Stimulated activated CD4-positive, alpha-beta T cell treated with anti-CD3 and anti-CD28 coated beads, Interleukin-1b, Interleukin-23, amount 100 ng/mL, for 4 hours (primary cell): ENCODE measurements around the gene CSTPP1.

ENCODE experiments used
- DNase-seq, 2 donors: peaks; one replicate each; pipeline ENCODE4 v3.0.0-alpha.2; 2020; ENCODE audit warnings: low read depth in 2 of 2

The CSTPP1 gene

GRCh38 chr11:47160753-47161133, 224.2 kb downstream of the CSTPP1 start:
- DNase-seq, result no peak

DNA sequence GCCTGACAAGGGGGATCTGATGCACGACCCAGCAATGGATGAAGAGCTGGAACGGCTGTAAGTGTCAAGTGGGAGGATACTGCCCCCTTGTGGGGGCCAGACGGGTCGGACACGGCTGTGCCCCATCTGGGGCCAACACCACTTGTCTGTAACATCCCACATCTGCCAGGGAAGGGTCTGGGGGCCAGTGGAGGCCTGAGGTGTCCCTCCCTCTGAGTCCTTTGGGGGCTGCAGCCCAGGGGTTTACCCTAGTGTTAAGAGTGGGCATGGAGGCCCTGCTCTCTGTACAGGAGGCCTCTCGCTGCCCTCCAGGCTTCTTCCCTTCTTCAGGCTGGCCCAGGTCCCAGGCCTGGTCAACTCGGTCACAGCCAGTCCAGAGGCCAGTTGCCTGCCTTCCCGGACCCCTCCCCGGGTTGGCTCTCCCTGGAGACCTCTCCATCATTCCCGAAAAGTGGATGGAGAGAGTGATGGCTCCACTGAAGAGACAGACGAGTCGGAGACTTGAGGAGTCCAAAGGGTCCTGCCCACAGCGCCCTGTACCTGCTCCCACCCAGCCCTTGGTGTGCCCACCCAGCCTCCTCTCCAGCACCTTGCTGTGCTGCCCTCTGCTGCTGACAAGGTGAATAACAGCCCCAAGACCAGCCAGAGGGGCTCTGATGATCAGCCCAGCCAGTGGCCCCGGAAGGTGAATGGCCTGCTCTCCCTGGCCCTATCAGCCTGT, 224.7 kb downstream of the CSTPP1 start:
- DNase-seq, result peak; percentile 44 to 51

- no peak for DNase-seq
Observed at GRCh38 chr11:47161890-47162289, 225.3 kb downstream of the CSTPP1 start.

DNA sequence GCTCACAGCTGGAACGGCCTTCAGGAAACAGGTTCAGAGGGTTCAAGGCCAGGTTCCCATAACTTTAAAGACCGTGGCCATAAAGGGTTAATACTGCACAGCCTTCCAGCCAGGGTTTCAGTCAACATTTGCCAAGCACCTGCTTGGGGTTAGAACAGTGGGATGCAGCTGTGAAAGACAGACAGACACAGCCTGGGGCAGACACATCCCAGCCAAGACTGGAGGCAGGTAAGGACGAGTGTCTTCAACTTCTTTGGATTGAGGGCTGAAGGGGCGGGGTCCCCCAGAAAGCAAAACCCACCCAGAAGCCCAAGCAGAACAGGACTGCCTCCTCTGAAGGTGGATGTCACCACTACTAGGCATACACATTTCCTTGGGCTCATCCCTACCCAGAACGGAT, 225.9 kb downstream of the CSTPP1 start:
- no peak for DNase-seq

- no peak for DNase-seq
Observed at GRCh38 chr11:47163193-47163592, 226.6 kb downstream of the CSTPP1 start.

DNA sequence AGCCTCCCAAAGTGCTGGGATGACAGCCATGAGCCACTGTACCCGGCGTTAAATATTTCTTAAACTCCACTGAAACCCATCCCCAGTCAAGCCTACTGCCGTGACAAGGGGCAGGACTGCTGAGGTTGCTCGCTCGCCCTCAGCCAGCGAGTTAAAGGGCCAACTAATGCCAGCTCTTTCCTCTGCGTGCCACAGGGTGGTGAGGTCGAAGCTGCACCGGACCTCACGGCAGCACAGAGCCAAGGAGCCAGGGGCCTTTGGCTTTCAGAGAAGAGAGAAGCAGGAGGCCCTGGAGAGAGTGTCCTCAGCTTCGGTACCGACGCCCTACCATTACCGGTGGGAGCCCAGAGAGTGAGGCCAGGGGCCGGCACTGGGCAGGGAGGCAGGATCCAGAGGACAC, 227.3 kb downstream of the CSTPP1 start:
- DNase-seq, result no peak

- DNase-seq, result no peak
Observed at GRCh38 chr11:47164321-47164720, 227.8 kb downstream of the CSTPP1 start.

GRCh38 chr11:47165253-47165840, 228.8 kb downstream of the CSTPP1 start:
- no peak for DNase-seq

DNA sequence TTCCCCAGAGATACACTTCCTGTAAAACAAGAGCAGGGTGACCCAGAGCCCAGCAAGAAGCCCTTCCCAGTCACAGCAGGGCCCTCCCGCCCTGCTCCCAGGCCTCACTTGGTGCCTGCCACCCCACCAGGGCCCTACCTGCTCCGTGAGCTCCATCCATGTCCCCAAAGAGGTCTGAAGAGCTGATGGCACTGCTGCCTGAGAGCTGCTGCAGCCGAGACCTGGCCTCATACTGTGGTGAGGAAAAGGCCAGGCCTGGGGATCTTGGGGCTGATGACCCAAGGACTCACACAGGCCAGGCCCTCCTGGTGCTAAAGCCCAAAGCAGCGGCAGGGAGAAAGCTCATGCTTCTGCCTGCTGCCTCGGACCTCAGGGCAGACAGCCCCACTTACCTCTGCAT, 229.8 kb downstream of the CSTPP1 start:
- no peak for DNase-seq

GRCh38 chr11:47171061-47171838, 234.7 kb downstream of the CSTPP1 start:
- no peak for DNase-seq

GRCh38 chr11:47171856-47172255, 235.3 kb downstream of the CSTPP1 start:
- no peak for DNase-seq

DNA sequence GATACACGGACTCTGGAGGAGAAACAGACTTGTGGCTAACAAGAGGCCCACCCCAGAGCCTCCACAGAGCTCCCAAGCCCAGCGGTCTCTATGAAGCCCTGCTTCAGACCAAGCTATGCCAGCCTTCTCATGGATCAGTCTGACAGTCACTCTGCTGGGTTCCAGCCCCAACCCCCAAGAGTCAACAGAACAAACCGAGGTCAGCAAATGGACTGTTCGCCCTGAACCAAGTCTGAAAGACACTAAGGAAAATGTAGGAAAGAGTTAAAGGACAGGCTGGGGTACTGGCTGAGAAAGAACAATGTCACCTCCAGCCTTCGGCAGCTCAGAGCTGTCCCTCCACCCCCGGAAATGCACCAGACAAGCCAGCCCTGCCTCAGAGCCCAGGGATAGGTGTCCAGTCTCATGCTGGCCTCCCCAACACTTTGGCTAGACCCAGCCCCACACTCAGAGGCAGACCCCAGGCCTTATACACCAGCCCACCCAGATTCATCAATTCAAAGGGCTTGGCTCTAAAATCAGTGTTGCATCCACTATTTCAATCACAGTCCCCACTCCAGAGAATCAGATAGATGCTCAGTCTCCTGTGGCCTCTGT, 236.3 kb downstream of the CSTPP1 start:
- DNase-seq, result no peak

- DNase-seq, result no peak
Observed at GRCh38 chr11:47175746-47176327, 239.3 kb downstream of the CSTPP1 start.

DNA sequence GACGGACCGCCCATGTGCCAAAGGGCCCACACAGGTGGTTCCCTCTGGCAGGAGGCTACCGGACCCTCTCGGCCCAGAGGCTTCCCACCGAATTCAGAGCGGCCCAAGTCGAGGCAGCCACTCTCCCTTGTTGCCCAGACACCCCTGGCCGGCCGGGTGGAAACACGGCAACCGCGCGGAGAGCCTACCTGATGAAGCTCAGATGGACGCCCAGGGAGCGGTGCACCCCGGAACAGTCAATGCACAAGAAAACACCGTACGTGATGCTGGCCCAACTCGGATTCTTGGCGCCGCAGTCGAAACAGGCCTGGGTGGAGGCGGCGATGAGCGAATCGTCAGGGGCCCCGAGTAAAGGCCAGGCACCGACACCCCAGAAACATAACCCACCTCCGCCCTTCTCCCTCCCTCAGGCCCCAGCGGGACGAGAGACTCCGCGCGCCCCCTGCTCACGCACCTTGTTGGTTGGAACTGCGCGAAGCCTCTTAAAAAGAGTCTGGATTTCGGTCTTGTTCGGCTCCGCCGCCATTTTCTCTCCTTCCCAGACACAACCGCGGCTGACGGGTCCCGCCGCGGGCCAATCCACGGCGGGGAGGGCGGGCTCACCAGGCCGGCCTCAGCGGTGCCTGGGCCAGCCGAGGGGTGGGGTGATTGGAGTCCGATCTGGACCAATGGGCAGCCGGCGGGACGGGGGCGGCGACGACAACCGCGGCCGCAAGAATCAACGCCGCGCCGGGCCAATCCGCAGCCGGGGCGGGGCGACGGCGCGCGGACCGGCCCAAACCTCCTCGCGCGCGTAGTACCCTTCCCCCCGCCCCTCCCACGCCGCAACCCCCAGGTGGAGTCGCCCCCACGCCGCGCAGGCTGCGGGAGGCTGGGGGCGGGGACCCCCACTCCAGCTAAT, 240.0 kb downstream of the CSTPP1 start, which contains the start of gene ARFGAP2:
TSS of gene ARFGAP2 (minus strand) at position 552 of the 901 bp plus-strand sequence. CDS start at position 526, 26 bp downstream.
- DNase-seq, result peak; percentile 89 to 95

GRCh38 chr11:47177229-47177845, 240.8 kb downstream of the CSTPP1 start:
- peak in 1 of 2 donors; percentile 54 for DNase-seq

GRCh38 chr11:47177846-47178245, 241.3 kb downstream of the CSTPP1 start:
- DNase-seq, result no peak

GRCh38 chr11:47178316-47178715, 241.8 kb downstream of the CSTPP1 start:
- no peak for DNase-seq

GRCh38 chr11:47178737-47179654, 242.4 kb downstream of the CSTPP1 start:
- DNase-seq, result no peak

DNA sequence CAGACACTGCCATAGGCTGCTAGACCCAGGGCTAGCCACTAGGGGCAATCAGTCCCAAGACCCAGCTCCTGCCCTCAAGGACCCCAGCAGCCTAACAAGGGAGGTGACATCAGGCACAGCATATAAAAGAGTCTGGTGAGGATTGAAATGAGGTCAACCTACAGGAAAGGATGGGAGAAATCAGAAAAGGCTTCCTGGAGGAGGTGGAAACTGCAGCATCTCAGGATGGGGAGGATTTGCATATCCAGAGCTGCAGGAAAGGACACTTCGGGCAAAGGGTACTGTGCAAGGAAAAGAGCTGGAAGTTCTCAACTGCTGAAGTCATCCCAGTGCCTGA, 243.1 kb downstream of the CSTPP1 start:
- DNase-seq, result peak; percentile 24 to 33
